ENCODE data around the gene FBLIM1. TPM values are rescaled to one million over a fixed set of nuclear protein-coding genes. Genes with fewer than 3 reads are reported as not detected.
A peak's percentile ranks its signal among the peaks of the same experiment; 100 is the strongest.

Gene FBLIM1
- total and polyA plus RNA-seq, 5 donors = 83.6 to 112 (median 94.7) TPM

GRCh38 chr1:15748690-15749398 is 9.8 kb upstream of the FBLIM1 start:
- no peaks in the 10 kb centered on the region for H3K27me3 ChIP-seq (ENCODE audit: control insufficient read depth, insufficient read depth)
- DNase-seq (no peak), ATAC-seq (no peak)
- intact Hi-C loops (cut with DNase I) = loop anchor here in 1 of 4 donors (10.0 kb wide), 1 partner anchor 154 kb away; no protein-coding TSS in a partner anchor
- no peak overlapping the region for H3K27ac ChIP-seq (ENCODE audit: low read length)
- peaks cover 3% of the 10 kb centered on the region for H3K4me1 ChIP-seq (ENCODE audit: control insufficient read depth, insufficient read depth, low read length)
- no peaks in the 10 kb centered on the region for H3K9me3 ChIP-seq (ENCODE audit: control insufficient read depth, low read length)
- whole genome bisulfite sequencing = 86% methylated on average over 10 of the region's 10 CpGs
- H3K4me3 ChIP-seq (ENCODE audit: low read length) = no peak overlapping the region

- ATAC-seq (peak; percentile 52 to 75), DNase-seq (peak; percentile 65 to 88 (median 87))
- peaks cover 3% of the 10 kb centered on the region for H3K4me1 ChIP-seq (ENCODE audit: control insufficient read depth, insufficient read depth, low read length)
- intact Hi-C loops (cut with DNase I) = loop anchor here in 1 of 4 donors (10.0 kb wide), 1 partner anchor 155 kb away; no protein-coding TSS in a partner anchor
- H3K4me3 ChIP-seq (ENCODE audit: low read length) = no peak overlapping the region
- H3K27me3 ChIP-seq (ENCODE audit: control insufficient read depth, insufficient read depth) = no peaks in the 10 kb centered on the region
- H3K27ac ChIP-seq (ENCODE audit: low read length) = no peak overlapping the region
- 61% methylated on average over 19 of the region's 19 CpGs for WGBS
- H3K9me3 ChIP-seq (ENCODE audit: control insufficient read depth, low read length) = no peaks in the 10 kb centered on the region
Observed at GRCh38 chr1:15749399-15750291, 8.9 kb upstream of the FBLIM1 start.

- H3K4me3 ChIP-seq (ENCODE audit: low read length) = no peak overlapping the region
- ATAC-seq (no peak), DNase-seq (no peak)
- no peaks in the 10 kb centered on the region for H3K27me3 ChIP-seq (ENCODE audit: control insufficient read depth, insufficient read depth)
- WGBS = 90% methylated on average over 12 of the region's 12 CpGs
- intact Hi-C loops (cut with DNase I) = no loop called here
- H3K4me1 ChIP-seq (ENCODE audit: control insufficient read depth, insufficient read depth, low read length) = peaks cover 3% of the 10 kb centered on the region
- H3K9me3 ChIP-seq (ENCODE audit: control insufficient read depth, low read length) = no peaks in the 10 kb centered on the region
- no peak overlapping the region for H3K27ac ChIP-seq (ENCODE audit: low read length)
Observed at GRCh38 chr1:15750924-15751323, 7.7 kb upstream of the FBLIM1 start.

- DNase-seq (no peak), ATAC-seq (no peak)
- Histone ChIP-seq H3K9me3 (ENCODE audit: control insufficient read depth, low read length) (no peaks in the 10 kb centered on the region), H3K27ac (ENCODE audit: low read length) (no peak overlapping the region), H3K27me3 (ENCODE audit: control insufficient read depth, insufficient read depth) (no peaks in the 10 kb centered on the region), H3K4me3 (ENCODE audit: low read length) (no peak overlapping the region), H3K4me1 (ENCODE audit: control insufficient read depth, insufficient read depth, low read length) (peaks cover 3% of the 10 kb centered on the region)
- intact Hi-C loops (cut with DNase I) = no loop called here
- WGBS = 93% methylated on average over 10 of the region's 10 CpGs
Observed at GRCh38 chr1:15751717-15752116, 6.9 kb upstream of the FBLIM1 start.

DNA sequence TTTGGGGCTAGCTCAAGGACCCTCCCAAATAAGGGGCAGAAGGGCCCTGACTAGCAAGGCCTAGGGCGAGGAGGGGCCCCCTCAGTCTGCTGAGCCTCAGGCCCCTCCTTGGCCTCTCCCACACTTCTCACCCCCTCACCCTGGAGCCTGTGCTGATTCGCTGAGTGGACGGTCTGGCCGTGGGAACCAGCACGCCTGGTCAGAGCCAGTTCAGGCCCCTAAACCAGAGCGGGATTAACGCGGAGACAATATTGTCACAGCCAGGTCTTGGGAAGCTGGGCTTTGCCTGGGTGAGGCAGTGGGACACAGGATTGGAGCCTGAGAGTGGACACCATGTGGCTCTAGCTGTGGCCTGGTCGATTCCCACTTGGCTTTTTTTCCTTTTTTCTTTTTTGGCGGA is 4.8 kb upstream of the FBLIM1 start:
- H3K27ac ChIP-seq (ENCODE audit: low read length) = no peak overlapping the region
- intact Hi-C loops (cut with DNase I) = no loop called here
- 71% methylated on average over 10 of the region's 10 CpGs for WGBS

DNA sequence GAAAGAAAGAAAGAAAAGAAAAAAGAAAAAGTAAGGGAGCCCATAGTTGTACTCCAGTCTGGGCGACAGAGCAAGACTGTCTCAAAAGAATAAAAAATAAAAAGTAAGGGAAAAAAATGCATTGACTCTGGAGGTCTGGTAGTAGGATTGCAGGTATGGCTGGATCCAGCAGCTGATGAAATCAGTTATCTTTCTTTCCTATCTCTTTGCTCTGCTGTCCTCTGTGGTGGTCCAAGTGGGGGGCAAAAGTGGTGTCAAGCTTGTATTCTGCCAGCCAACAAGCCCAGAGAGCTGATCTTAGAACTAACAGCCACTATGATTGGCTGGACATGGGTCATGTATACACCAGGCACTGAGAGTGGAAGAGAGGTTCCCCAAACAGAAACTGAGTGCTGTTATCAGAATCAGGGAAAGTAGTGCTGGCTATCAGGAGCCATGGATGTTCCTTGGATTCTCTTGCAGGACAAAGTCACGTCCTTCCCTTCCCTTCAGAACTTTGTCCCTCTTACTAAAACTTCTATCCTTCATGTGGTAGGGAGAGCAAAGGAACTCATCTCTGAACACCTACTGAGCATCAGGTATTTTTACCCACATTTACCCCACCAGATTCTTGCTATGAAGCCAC is 3.5 kb upstream of the FBLIM1 start:
- no peak for ATAC-seq
- H3K4me3 ChIP-seq (ENCODE audit: low read length) = no peak overlapping the region
- no peak overlapping the region for H3K27ac ChIP-seq (ENCODE audit: low read length)
- intact Hi-C loops (cut with DNase I) = no loop called here
- H3K27me3 ChIP-seq (ENCODE audit: control insufficient read depth, insufficient read depth) = no peaks in the 10 kb centered on the region
- H3K9me3 ChIP-seq (ENCODE audit: control insufficient read depth, low read length) = no peaks in the 10 kb centered on the region
- no peak for DNase-seq
- H3K4me1 ChIP-seq (ENCODE audit: control insufficient read depth, insufficient read depth, low read length) = no peaks in the 10 kb centered on the region
- 90% methylated on average over 2 of the region's 2 CpGs for WGBS

More for the DNA sequence above, 4.8 kb upstream of the FBLIM1 start:
- Histone ChIP-seq H3K4me1 (ENCODE audit: control insufficient read depth, insufficient read depth, low read length) (peaks cover 3% of the 10 kb centered on the region), H3K4me3 (ENCODE audit: low read length) (no peak overlapping the region), H3K9me3 (ENCODE audit: control insufficient read depth, low read length) (no peaks in the 10 kb centered on the region), H3K27me3 (ENCODE audit: control insufficient read depth, insufficient read depth) (no peaks in the 10 kb centered on the region)
- DNase-seq (no peak), ATAC-seq (no peak)

DNA sequence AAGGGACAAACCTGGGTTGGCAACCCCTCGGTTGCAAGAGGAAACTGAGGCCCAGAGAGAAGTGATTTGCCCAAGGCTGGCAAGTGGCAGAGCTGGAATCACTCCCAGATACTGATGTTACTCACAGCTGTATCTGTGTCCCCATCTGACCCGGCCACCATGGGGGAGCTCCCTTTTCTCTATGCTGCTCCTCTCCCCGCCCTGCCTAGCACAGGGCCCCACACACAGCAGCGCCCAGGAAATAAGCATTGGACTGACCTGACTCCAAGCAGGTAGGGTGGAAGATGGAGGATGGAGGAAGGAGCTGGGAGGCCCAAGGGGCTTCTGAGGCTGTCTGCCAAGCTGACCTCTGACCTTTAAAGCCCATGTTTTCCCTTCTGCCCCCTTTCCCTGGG is 3.0 kb upstream of the FBLIM1 start:
- Histone ChIP-seq H3K4me1 (ENCODE audit: control insufficient read depth, insufficient read depth, low read length) (peaks cover under 1% of the 10 kb centered on the region), H3K27me3 (ENCODE audit: control insufficient read depth, insufficient read depth) (no peaks in the 10 kb centered on the region), H3K27ac (ENCODE audit: low read length) (no peak overlapping the region), H3K4me3 (ENCODE audit: low read length) (no peak overlapping the region), H3K9me3 (ENCODE audit: control insufficient read depth, low read length) (no peaks in the 10 kb centered on the region)
- intact Hi-C loops (cut with DNase I) = no loop called here
- DNase-seq (no peak), ATAC-seq (no peak)
- 80% methylated on average over 4 of the region's 4 CpGs for WGBS

- intact Hi-C loops (cut with DNase I) = no loop called here
- 63% methylated on average over 21 of the region's 21 CpGs for WGBS
- Histone ChIP-seq H3K4me1 (ENCODE audit: control insufficient read depth, insufficient read depth, low read length) (peaks cover 7% of the 10 kb centered on the region), H3K27ac (ENCODE audit: low read length) (no peak overlapping the region), H3K9me3 (ENCODE audit: control insufficient read depth, low read length) (no peaks in the 10 kb centered on the region), H3K4me3 (ENCODE audit: low read length) (no peak overlapping the region), H3K27me3 (ENCODE audit: control insufficient read depth, insufficient read depth) (no peaks in the 10 kb centered on the region)
- ATAC-seq (no peak), DNase-seq (no peak)
Observed at GRCh38 chr1:15756143-15757015, 2.2 kb upstream of the FBLIM1 start.

DNA sequence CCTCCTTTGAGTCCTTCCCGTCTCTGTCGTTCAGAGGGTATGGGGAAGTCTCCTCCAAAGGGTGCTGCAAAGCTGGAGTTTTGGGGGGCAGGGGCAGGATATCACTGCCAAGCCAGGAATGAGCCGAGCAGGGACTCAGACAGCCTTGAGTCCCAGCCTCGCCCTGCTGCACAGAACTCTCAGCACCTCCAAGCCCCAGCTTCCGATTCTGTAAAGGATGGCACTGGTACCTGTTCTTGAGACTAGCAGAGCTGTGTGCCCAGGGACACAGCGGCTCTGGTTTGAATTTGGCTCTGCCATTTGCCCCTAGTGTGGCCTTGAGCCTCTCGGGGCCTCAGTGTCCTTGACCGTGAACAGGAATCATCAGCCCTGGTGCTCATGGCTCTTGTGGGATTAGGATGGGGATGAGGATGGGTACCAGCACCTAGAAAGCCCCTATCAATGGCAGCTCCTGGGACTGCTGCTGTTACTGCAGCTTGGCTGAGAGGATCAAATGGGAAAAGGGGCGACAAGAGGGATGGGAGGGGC is 1.5 kb upstream of the FBLIM1 start:
- Histone ChIP-seq H3K4me1 (ENCODE audit: control insufficient read depth, insufficient read depth, low read length) (peaks cover 7% of the 10 kb centered on the region), H3K4me3 (ENCODE audit: low read length) (no peak overlapping the region), H3K27me3 (ENCODE audit: control insufficient read depth, insufficient read depth) (no peaks in the 10 kb centered on the region), H3K9me3 (ENCODE audit: control insufficient read depth, low read length) (no peaks in the 10 kb centered on the region), H3K27ac (ENCODE audit: low read length) (no peak overlapping the region)
- no peak for ATAC-seq
- intact Hi-C loops (cut with DNase I) = no loop called here
- 81% methylated on average over 9 of the region's 9 CpGs for WGBS
- DNase-seq = no peak
